Measurements from ENCODE around the gene SLC16A14. TPM values are rescaled to one million over a fixed set of nuclear protein-coding genes. Genes with fewer than 3 reads are reported as not detected.

The SLC16A14 gene
- total RNA-seq, 2 experiments from 2014 or later: 1.0 to 1.2 TPM

- Mint-ChIP-seq H3K4me1 (peaks cover 10% of the 10 kb centered on the region), H3K9me3 (peaks cover 1% of the 10 kb centered on the region), H3K27me3 (no peaks in the 10 kb centered on the region), H3K36me3 (peaks cover 2% of the 10 kb centered on the region), H3K4me3 (no peak overlapping the region), H3K27ac (no peak overlapping the region)
- no peak for DNase-seq
Measured at GRCh38 chr2:230053753-230054478, 14.8 kb downstream of the SLC16A14 start.

DNA sequence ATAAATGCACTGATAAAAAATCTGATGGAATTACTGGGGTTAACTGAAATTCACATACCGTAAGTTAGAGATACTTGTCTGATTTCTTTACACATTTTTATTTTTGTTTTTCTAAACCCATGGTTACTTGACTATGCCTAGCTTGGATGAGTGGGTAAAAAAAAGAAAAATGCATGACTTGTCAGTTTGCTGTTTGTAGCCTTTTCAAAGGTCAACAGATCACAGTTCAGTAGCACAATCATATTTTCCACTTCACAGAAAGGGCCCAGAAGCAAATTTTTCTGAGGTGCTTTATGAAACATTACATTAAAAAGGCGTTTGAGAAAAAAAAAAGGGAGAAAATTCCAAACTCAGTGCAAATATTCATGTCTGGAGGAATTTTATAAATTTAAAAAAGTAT is 16.4 kb downstream of the SLC16A14 start:
- Mint-ChIP-seq H3K27me3 (no peaks in the 10 kb centered on the region), H3K36me3 (no peaks in the 10 kb centered on the region), H3K4me1 (peaks cover 15% of the 10 kb centered on the region), H3K9me3 (no peaks in the 10 kb centered on the region), H3K27ac (no peak overlapping the region), H3K4me3 (no peak overlapping the region)
- DNase-seq: no peak

GRCh38 chr2:230050136-230050535 is 18.6 kb downstream of the SLC16A14 start:
- Mint-ChIP-seq H3K4me1 (peaks cover 15% of the 10 kb centered on the region), H3K27me3 (no peaks in the 10 kb centered on the region), H3K4me3 (no peak overlapping the region), H3K36me3 (peaks cover 1% of the 10 kb centered on the region), H3K9me3 (no peaks in the 10 kb centered on the region), H3K27ac (no peak overlapping the region)
- no peak for DNase-seq

DNA sequence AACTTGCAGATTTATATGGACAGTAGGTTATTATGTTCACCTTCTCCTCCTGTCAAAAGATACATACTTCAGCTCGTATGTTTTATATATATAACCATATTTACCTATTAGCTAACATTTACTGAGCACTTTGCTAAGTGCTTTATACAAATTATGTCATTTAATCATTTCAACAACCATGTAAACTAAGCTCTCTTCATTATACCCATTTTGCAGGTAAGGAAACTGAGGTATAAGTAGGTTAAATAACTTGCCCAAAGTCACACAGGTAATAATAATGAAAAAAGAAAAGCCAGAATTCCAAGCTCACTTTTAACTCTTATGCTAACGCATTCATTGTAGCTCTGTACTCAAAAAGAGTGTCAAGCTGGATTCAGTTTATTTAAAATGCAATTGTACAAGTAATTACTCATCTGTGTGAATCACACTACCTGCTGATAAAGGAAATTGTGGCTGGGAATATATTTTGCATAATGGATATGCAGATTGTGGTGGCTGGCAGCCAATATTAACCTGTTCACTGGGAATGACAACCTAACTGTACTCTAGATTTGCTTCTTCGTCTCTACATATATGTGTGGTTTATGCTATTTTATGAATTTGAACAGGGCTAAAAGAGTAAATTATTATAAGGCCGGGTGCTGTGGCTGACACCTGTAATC is 20.6 kb downstream of the SLC16A14 start:
- peaks cover 1% of the 10 kb centered on the region for H3K36me3 Mint-ChIP-seq
- H3K9me3 Mint-ChIP-seq: no peaks in the 10 kb centered on the region
- H3K27ac Mint-ChIP-seq: no peak overlapping the region
- DNase-seq: no peak
- H3K4me1 Mint-ChIP-seq: peaks cover 11% of the 10 kb centered on the region
- H3K4me3 Mint-ChIP-seq: no peak overlapping the region
- H3K27me3 Mint-ChIP-seq: no peaks in the 10 kb centered on the region

GRCh38 chr2:230046491-230046890 is 22.2 kb downstream of the SLC16A14 start:
- peaks cover 1% of the 10 kb centered on the region for H3K36me3 Mint-ChIP-seq
- no peaks in the 10 kb centered on the region for H3K9me3 Mint-ChIP-seq
- H3K27ac Mint-ChIP-seq: no peak overlapping the region
- H3K4me3 Mint-ChIP-seq: no peak overlapping the region
- peaks cover 5% of the 10 kb centered on the region for H3K4me1 Mint-ChIP-seq
- no peaks in the 10 kb centered on the region for H3K27me3 Mint-ChIP-seq
- DNase-seq: no peak

DNA sequence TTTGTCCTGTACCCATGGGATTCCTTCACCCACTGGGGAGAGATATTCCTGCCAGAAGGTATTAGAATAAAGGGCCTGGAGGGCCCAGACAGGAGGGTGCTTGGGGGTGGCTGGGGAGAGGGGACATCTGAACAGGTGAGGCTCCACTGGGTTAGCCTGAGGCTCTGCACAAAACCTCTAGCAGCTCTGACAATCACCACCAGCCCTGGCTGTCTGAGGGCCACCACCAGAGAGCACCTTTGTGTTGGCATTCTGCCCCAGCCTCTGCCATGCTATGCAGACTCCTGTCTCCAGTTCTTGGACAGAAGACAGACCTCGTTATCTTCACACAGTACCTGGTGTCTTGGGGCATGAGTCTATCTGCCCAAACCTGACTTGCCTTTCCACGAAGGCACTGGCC is 25.3 kb downstream of the SLC16A14 start:
- Mint-ChIP-seq H3K27me3 (peaks cover 3% of the 10 kb centered on the region), H3K36me3 (peaks cover 1% of the 10 kb centered on the region), H3K27ac (no peak overlapping the region), H3K4me3 (no peak overlapping the region), H3K9me3 (no peaks in the 10 kb centered on the region), H3K4me1 (peaks cover 4% of the 10 kb centered on the region)
- DNase-seq: no peak

DNA sequence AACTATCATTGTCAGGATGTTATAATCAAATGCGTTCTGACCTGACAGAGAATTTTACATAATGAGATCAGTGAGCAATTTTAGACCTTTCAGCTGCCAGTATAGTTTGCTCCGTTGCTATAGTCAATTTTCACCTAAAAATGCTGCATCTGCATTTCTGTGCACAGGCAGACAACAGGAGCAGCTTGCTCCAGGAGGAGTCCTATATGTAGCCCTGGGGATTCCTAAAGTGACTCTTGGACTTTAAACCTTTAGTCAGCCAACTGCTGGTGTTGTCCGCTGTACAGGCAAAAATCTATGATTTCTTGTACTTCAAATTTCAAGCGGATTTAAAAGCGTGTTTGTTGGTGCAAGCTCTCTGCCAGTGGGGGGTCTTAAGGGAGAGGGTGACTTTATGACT is 25.7 kb downstream of the SLC16A14 start:
- peaks cover under 1% of the 10 kb centered on the region for H3K4me1 Mint-ChIP-seq
- DNase-seq: no peak
- H3K4me3 Mint-ChIP-seq: no peak overlapping the region
- H3K27ac Mint-ChIP-seq: no peak overlapping the region
- peaks cover 1% of the 10 kb centered on the region for H3K36me3 Mint-ChIP-seq
- no peaks in the 10 kb centered on the region for H3K9me3 Mint-ChIP-seq
- peaks cover 3% of the 10 kb centered on the region for H3K27me3 Mint-ChIP-seq

- no peaks in the 10 kb centered on the region for H3K4me1 Mint-ChIP-seq
- no peak overlapping the region for H3K4me3 Mint-ChIP-seq
- no peaks in the 10 kb centered on the region for H3K9me3 Mint-ChIP-seq
- no peak overlapping the region for H3K27ac Mint-ChIP-seq
- peaks cover 1% of the 10 kb centered on the region for H3K36me3 Mint-ChIP-seq
- DNase-seq: no peak
- peaks cover 3% of the 10 kb centered on the region for H3K27me3 Mint-ChIP-seq
Measured at GRCh38 chr2:230042195-230042594, 26.5 kb downstream of the SLC16A14 start.

GRCh38 chr2:230023313-230023712 is 45.4 kb downstream of the SLC16A14 start:
- no peaks in the 10 kb centered on the region for H3K4me1 Mint-ChIP-seq
- DNase-seq: no peak
- no peak overlapping the region for H3K4me3 Mint-ChIP-seq
- no peaks in the 10 kb centered on the region for H3K27me3 Mint-ChIP-seq
- no peaks in the 10 kb centered on the region for H3K36me3 Mint-ChIP-seq
- H3K27ac Mint-ChIP-seq: no peak overlapping the region
- H3K9me3 Mint-ChIP-seq: no peaks in the 10 kb centered on the region

DNA sequence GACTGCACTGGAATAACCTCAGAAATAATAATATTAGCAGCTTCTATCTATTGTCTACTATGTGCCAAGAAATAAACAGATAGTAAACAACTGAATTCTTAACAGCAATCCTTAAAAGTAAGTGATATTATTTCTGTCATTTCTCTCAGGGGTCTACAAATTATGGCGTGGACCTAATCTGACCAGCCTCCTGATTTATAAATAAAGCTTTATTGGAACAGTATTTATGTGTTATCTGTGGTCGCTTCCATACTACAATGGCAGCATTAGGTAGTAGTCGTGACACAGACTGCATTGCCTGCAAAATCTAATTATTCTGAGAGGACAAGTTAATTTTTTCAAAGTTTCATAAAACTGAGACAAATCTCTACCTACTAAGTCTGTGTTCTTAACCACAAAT is 49.0 kb downstream of the SLC16A14 start:
- no peak for DNase-seq
- Mint-ChIP-seq H3K27ac (no peak overlapping the region), H3K27me3 (no peaks in the 10 kb centered on the region), H3K4me3 (no peak overlapping the region), H3K9me3 (no peaks in the 10 kb centered on the region), H3K4me1 (no peaks in the 10 kb centered on the region), H3K36me3 (peaks cover 3% of the 10 kb centered on the region)

- Mint-ChIP-seq H3K4me3 (no peak overlapping the region), H3K36me3 (peaks cover 3% of the 10 kb centered on the region), H3K27me3 (no peaks in the 10 kb centered on the region), H3K4me1 (no peaks in the 10 kb centered on the region), H3K9me3 (no peaks in the 10 kb centered on the region), H3K27ac (no peak overlapping the region)
- no peak for DNase-seq
Measured at GRCh38 chr2:230018153-230018552, 50.6 kb downstream of the SLC16A14 start.

GRCh38 chr2:230016844-230017243 is 51.9 kb downstream of the SLC16A14 start:
- no peak overlapping the region for H3K27ac Mint-ChIP-seq

DNA sequence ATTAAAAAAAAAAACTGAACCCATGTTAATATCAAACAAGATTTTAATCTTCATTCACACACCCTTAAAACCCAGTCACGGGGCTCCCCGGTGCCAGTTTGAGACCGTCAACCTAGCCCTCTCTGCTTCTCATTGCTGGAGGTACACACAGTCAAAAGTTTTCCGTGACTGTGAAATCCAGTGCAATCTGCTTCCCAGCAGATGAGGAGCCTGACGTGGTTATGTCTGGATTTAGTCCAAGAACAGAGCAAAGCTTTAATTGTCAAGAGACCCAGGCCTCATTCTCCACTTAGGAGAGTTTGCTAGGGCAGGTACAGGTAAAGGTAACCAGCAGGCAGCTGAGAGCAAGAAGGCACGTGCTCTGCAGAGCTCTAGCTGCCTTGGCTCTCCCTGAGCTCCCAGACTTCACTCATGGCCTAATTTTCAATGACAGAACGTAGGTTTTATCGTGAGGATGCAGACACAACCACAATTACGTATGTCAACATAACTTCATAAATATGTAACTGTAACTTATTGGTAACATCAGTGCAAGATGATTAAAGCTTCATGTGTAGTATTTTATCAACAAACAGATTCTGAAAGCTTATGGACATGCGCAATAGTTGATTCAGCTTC is 56.3 kb downstream of the SLC16A14 start:
- Mint-ChIP-seq H3K9me3 (no peaks in the 10 kb centered on the region), H3K27ac (no peak overlapping the region), H3K4me1 (peaks cover 10% of the 10 kb centered on the region), H3K36me3 (peaks cover 3% of the 10 kb centered on the region), H3K27me3 (peaks cover 2% of the 10 kb centered on the region), H3K4me3 (no peak overlapping the region)
- no peak for DNase-seq

More at GRCh38 chr2:230016844-230017243, 51.9 kb downstream of the SLC16A14 start:
- Mint-ChIP-seq H3K4me1 (no peaks in the 10 kb centered on the region), H3K36me3 (peaks cover 3% of the 10 kb centered on the region), H3K9me3 (no peaks in the 10 kb centered on the region), H3K27me3 (no peaks in the 10 kb centered on the region), H3K4me3 (no peak overlapping the region)
- DNase-seq: no peak

DNA sequence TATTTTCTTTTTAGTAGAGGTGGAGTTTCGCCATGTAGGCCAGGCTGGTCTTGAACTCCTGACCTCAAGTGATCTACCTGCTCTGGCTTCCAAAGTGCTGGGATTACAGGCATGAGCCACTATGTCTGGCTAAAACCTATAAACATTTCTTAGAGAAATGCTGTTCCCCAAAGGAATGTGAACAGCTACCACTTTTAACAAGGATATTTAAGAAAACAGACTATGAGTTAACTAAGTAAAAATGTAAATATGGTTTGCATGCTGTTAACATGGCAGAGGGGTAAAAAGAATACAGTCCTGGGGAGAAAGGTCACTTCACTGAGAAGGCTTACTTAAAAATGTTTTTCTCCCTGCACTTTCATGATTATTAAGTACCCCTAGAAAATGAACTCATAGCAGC is 57.1 kb downstream of the SLC16A14 start:
- H3K27ac Mint-ChIP-seq: no peak overlapping the region
- no peaks in the 10 kb centered on the region for H3K9me3 Mint-ChIP-seq
- H3K4me1 Mint-ChIP-seq: peaks cover 10% of the 10 kb centered on the region
- peaks cover 2% of the 10 kb centered on the region for H3K27me3 Mint-ChIP-seq
- DNase-seq: no peak
- peaks cover 3% of the 10 kb centered on the region for H3K36me3 Mint-ChIP-seq
- no peak overlapping the region for H3K4me3 Mint-ChIP-seq

DNA sequence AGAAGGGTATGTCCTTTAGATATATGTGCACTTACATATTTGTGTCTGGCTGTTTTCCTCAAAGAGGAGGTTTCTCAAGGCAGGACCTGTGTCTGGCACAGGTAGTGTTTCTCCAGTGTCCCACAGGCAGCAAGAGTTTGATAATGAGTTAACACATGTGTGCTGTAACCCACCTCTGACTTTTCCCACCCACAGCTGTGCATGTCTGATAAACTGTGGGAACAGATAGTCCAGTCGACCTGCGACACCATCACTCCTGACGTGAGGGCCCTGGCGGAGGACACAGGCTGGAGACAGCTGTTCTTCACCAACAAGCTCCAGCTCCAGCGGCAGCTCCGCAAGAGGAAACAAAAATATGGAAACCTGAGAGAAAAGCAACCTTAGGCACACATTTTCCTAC is 58.2 kb downstream of the SLC16A14 start:
- no peak overlapping the region for H3K27ac Mint-ChIP-seq
- peaks cover 2% of the 10 kb centered on the region for H3K27me3 Mint-ChIP-seq
- no peaks in the 10 kb centered on the region for H3K9me3 Mint-ChIP-seq
- no peak overlapping the region for H3K4me3 Mint-ChIP-seq
- peaks cover 3% of the 10 kb centered on the region for H3K36me3 Mint-ChIP-seq
- no peak for DNase-seq
- peaks cover 10% of the 10 kb centered on the region for H3K4me1 Mint-ChIP-seq

DNA sequence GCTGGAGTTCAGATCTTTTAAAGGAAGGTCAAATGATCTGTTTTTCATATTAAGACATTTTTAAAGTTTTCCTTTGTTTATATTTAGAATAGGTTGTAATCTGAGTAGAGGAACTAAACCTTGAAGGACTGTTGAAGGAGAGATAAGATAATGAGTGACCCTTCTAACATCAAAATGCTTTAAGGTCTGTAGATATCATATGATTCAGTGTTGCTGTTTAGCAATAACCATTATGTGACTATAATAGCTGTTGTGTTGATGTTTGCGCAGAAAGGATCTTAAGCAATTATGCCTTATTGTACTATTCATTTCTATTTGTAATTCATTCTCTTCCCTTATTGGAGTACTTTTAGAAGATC is 60.0 kb downstream of the SLC16A14 start:
- no peak overlapping the region for H3K27ac Mint-ChIP-seq
- peaks cover 10% of the 10 kb centered on the region for H3K4me1 Mint-ChIP-seq
- no peaks in the 10 kb centered on the region for H3K9me3 Mint-ChIP-seq
- H3K36me3 Mint-ChIP-seq: no peaks in the 10 kb centered on the region
- no peak for DNase-seq
- H3K4me3 Mint-ChIP-seq: no peak overlapping the region
- H3K27me3 Mint-ChIP-seq: peaks cover 2% of the 10 kb centered on the region

Data from activated naive CD8-positive, alpha-beta T cell treated with anti-CD3 and anti-CD28 coated beads for 36 hours (primary cell).